Astrocyte (in vitro differentiated cells and primary cell): Measurements from ENCODE around the gene DGKZ.

Source experiments
- EZH2 ChIP-seq: IDR thresholded peaks from 2 replicates; pipeline ENCODE4 v1.6.1; 2012; ENCODE audit warnings: mild to moderate bottlenecking, low read length, inconsistent platforms; ENCODE audit not compliant: insufficient read depth
- TF ChIP-seq, protein P1 (sequence below): IDR thresholded peaks from 2 replicates; pipeline ENCODE4 v1.5.1; 2011; ENCODE audit warnings: low read depth, mild to moderate bottlenecking, inconsistent platforms, low read length, moderate library complexity; ENCODE audit not compliant: insufficient read depth

DNA sequence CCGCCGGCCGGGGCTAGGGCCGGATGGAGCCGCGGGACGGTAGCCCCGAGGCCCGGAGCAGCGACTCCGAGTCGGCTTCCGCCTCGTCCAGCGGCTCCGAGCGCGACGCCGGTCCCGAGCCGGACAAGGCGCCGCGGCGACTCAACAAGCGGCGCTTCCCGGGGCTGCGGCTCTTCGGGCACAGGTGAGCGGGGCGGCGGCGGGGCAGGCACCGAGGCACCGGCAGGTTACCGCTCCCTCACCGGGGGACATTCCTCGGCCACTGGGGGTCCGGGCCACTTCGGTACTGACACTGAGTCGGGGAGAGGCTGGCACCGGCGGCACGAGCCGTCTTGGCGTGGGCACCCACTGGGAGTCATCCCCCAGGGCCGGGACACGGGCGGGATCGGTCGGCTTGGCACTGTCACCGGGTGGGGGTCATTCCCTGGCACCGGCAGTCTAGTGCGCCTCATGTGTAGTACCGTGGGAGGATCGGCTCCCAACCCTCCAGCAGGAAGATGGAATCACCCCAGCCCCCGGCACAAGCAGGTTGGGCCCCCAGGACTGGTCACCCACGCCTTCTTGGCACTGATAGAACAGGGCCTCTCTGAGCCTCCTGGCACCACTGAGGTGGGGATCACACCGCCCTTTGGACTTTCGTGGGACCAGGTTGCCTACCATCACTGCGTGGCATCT is 511 bp downstream of the DGKZ start:
- TF ChIP-seq, protein P1, sequence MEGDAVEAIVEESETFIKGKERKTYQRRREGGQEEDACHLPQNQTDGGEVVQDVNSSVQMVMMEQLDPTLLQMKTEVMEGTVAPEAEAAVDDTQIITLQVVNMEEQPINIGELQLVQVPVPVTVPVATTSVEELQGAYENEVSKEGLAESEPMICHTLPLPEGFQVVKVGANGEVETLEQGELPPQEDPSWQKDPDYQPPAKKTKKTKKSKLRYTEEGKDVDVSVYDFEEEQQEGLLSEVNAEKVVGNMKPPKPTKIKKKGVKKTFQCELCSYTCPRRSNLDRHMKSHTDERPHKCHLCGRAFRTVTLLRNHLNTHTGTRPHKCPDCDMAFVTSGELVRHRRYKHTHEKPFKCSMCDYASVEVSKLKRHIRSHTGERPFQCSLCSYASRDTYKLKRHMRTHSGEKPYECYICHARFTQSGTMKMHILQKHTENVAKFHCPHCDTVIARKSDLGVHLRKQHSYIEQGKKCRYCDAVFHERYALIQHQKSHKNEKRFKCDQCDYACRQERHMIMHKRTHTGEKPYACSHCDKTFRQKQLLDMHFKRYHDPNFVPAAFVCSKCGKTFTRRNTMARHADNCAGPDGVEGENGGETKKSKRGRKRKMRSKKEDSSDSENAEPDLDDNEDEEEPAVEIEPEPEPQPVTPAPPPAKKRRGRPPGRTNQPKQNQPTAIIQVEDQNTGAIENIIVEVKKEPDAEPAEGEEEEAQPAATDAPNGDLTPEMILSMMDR: no peak
- no peak for TF ChIP-seq EZH2
